ACHN (cell line): ENCODE results near the gene SLC8B1.
A peak's percentile ranks its signal among the peaks of the same experiment; 100 is the strongest.
"Not testable (repeated sequence)": the region's sequence is repeated elsewhere in the genome, so short reads cannot be mapped to it uniquely, and the experiment has no call there.

Source experiments
- DNase-seq: peaks from one replicate; pipeline ENCODE4 v3.0.0-alpha.2; 2015
- in situ Hi-C: cut with HindIII; loops from 2 replicates; pipeline ENCODE4 v1.10.0; 2017; ENCODE audit warnings: low sequenced_read_pairs, low pct_ligation_motif_present, low pct_unique_long_range_greater_than_20kb

Gene SLC8B1

GRCh38 chr12:113359133-113359938, 24.4 kb upstream of the SLC8B1 start:
- in situ Hi-C loops, result no loop called here

GRCh38 chr12:113358381-113359132, 23.6 kb upstream of the SLC8B1 start, which contains the start of gene PLBD2:
PLBD2 (plus strand) TSS chr12:113358587; CDS start chr12:113358601, 14 bp downstream.
- peak; percentile 95 for DNase-seq
- in situ Hi-C loops, result no loop called here

More at GRCh38 chr12:113359133-113359938, 24.4 kb upstream of the SLC8B1 start:
- DNase-seq, result no peak

GRCh38 chr12:113354192-113354591, 19.3 kb upstream of the SLC8B1 start:
- in situ Hi-C loops, DNase-seq: not testable (repeated sequence)

GRCh38 chr12:113351089-113351488, 16.2 kb upstream of the SLC8B1 start:
- in situ Hi-C loops, result no loop called here

GRCh38 chr12:113348849-113349536, 14.1 kb upstream of the SLC8B1 start:
- in situ Hi-C loops, result no loop called here
- no peak for DNase-seq

More at GRCh38 chr12:113351089-113351488, 16.2 kb upstream of the SLC8B1 start:
- DNase-seq, result no peak

GRCh38 chr12:113347892-113348291, 13.0 kb upstream of the SLC8B1 start:
- in situ Hi-C loops, result no loop called here
- DNase-seq, result no peak

- in situ Hi-C loops, result no loop called here
These were observed 12.2 kb upstream of the SLC8B1 start for GRCh38 chr12:113347107-113347506.

GRCh38 chr12:113346353-113346752, 11.4 kb upstream of the SLC8B1 start:
- no peak for DNase-seq
- in situ Hi-C loops, result no loop called here

More at GRCh38 chr12:113347107-113347506, 12.2 kb upstream of the SLC8B1 start:
- no peak for DNase-seq

- in situ Hi-C loops, result no loop called here
These were observed 10.4 kb upstream of the SLC8B1 start for GRCh38 chr12:113345318-113345717.

GRCh38 chr12:113341535-113341934, 6.6 kb upstream of the SLC8B1 start:
- in situ Hi-C loops, result no loop called here
- DNase-seq, result no peak

More at GRCh38 chr12:113345318-113345717, 10.4 kb upstream of the SLC8B1 start:
- DNase-seq, result no peak

- DNase-seq, result no peak
- in situ Hi-C loops, result no loop called here
These were observed 5.2 kb upstream of the SLC8B1 start for GRCh38 chr12:113340061-113340460.

- DNase-seq, result no peak
- in situ Hi-C loops, result no loop called here
These were observed 4.6 kb upstream of the SLC8B1 start for GRCh38 chr12:113339540-113339939.

- in situ Hi-C loops, result no loop called here
- DNase-seq, result no peak
These were observed 778 bp downstream of the SLC8B1 start for GRCh38 chr12:113333877-113334785.

GRCh38 chr12:113333418-113333750, 1.5 kb downstream of the SLC8B1 start:
- DNase-seq, result no peak
- in situ Hi-C loops, result no loop called here

GRCh38 chr12:113332688-113333417, 2.1 kb downstream of the SLC8B1 start:
- in situ Hi-C loops, result no loop called here
- no peak for DNase-seq

- no peak for DNase-seq
- in situ Hi-C loops, result no loop called here
These were observed 4.4 kb downstream of the SLC8B1 start for GRCh38 chr12:113330505-113330904.

- in situ Hi-C loops, result no loop called here
- no peak for DNase-seq
These were observed 5.0 kb downstream of the SLC8B1 start for GRCh38 chr12:113329791-113330417.
